Neural cell (in vitro differentiated cells): ENCODE data around the gene MIGA2. TPM values are rescaled to one million over a fixed set of nuclear protein-coding genes. Genes with fewer than 3 reads are reported as not detected.

Experiments used
- H2AFZ ChIP-seq: fragments of 200-600, 300-800 bp; sonication (generic), shearing (Covaris generic); 2 replicates; pipeline ENCODE4 v1.6.0; 2014; ENCODE audit warnings: low read depth, mild to moderate bottlenecking, antibody characterized with exemption, low read length, moderate library complexity
- H3F3A ChIP-seq: fragments of 200-600 bp; shearing (Covaris generic); 2 replicates; pipeline ENCODE4 v1.6.1; 2016; ENCODE audit warnings: mild to moderate bottlenecking, moderate library complexity, mixed read lengths, antibody characterized with exemption, low read length; ENCODE audit not compliant: insufficient read depth, poor library complexity, severe bottlenecking
- H3K27ac ChIP-seq: fragments of 200-600, 300-800 bp; sonication (generic), shearing (Covaris generic); 2 replicates; pipeline ENCODE4 v1.5.1; 2014; ENCODE audit warnings: mild to moderate bottlenecking, low read length, moderate library complexity
- H3K27me3 ChIP-seq: fragments of 300-800, 200-600 bp; sonication (generic), shearing (Covaris generic); 2 replicates; pipeline ENCODE4 v1.6.0; 2014; ENCODE audit warnings: mild to moderate bottlenecking, low read depth, low read length, moderate library complexity; ENCODE audit not compliant: insufficient read depth
- H3K36me3 ChIP-seq: fragments of 300-800, 200-600 bp; sonication (generic), shearing (Covaris generic); 2 replicates; pipeline ENCODE4 v1.5.1; 2014; ENCODE audit warnings: mild to moderate bottlenecking, antibody characterized with exemption, low read length, moderate library complexity; ENCODE audit not compliant: insufficient read depth
- H3K4me2 ChIP-seq: fragments of 300-800, 200-600 bp; sonication (generic), shearing (Covaris generic); 2 replicates; pipeline ENCODE4 v1.6.0; 2014; ENCODE audit warnings: mild to moderate bottlenecking, low read length
- H3K4me3 ChIP-seq: fragments of 300-800, 200-600 bp; sonication (generic), shearing (Covaris generic); 2 replicates; pipeline ENCODE4 v1.5.1; 2014; ENCODE audit warnings: mild to moderate bottlenecking, low read length, moderate library complexity
- H3K79me2 ChIP-seq: fragments of 200-600 bp; shearing (Covaris generic); replicated peaks from 2 replicates; pipeline ENCODE4 v1.6.0; 2014; ENCODE audit warnings: mild to moderate bottlenecking, low read length, moderate library complexity; ENCODE audit not compliant: insufficient read depth
- H3K9ac ChIP-seq: fragments of 300-800, 200-600 bp; sonication (generic), shearing (Covaris generic); 2 replicates; pipeline ENCODE4 v1.6.1; 2016; ENCODE audit warnings: mild to moderate bottlenecking, low read length, mixed read lengths
- H3K9me2 ChIP-seq: fragments of 200-600 bp; shearing (Covaris generic); 2 replicates; pipeline ENCODE4 v1.6.1; 2016; ENCODE audit warnings: mild to moderate bottlenecking, low read length, mixed read lengths; ENCODE audit not compliant: insufficient read depth
- H3K9me3 ChIP-seq: fragments of 200-600, 300-800 bp; sonication (generic), shearing (Covaris generic); 2 replicates; pipeline ENCODE4 v1.6.1; 2016; ENCODE audit warnings: mild to moderate bottlenecking, mixed run types, low read length, moderate library complexity, mixed read lengths
- H4K20me1 ChIP-seq: fragments of 200-600 bp; shearing (Covaris generic); 2 replicates; pipeline ENCODE4 v1.6.1; 2016; ENCODE audit warnings: mild to moderate bottlenecking, mixed run types; ENCODE audit not compliant: insufficient read depth
- CTCF ChIP-seq: fragments of 450-650 bp; IDR thresholded peaks from 2 replicates; pipeline ENCODE4 v1.5.1; 2014; ENCODE audit warnings: antibody characterized with exemption, mild to moderate bottlenecking, moderate library complexity; ENCODE audit not compliant: poor library complexity, severe bottlenecking
- EP300 ChIP-seq: fragments of 450-650 bp; conservative IDR thresholded peaks from 2 replicates; pipeline ENCODE4 v1.6.1; 2014; ENCODE audit warnings: antibody characterized with exemption, mild to moderate bottlenecking, moderate library complexity; ENCODE audit not compliant: poor library complexity, severe bottlenecking
- EZH2 ChIP-seq: fragments of 200-600, 300-800 bp; shearing (Covaris generic), sonication (generic); IDR thresholded peaks from 2 replicates; pipeline ENCODE4 v1.6.1; 2014; ENCODE audit warnings: antibody characterized with exemption, low read length, borderline replicate concordance, mild to moderate bottlenecking; ENCODE audit not compliant: insufficient read depth, poor library complexity, severe bottlenecking
- MXI1 ChIP-seq: fragments of 450-650 bp; conservative IDR thresholded peaks from 2 replicates; pipeline ENCODE4 v1.6.1; 2014; ENCODE audit warnings: antibody characterized with exemption, mild to moderate bottlenecking; ENCODE audit not compliant: poor library complexity, severe bottlenecking
- POLR2AphosphoS5 ChIP-seq: IDR thresholded peaks from 2 replicates; pipeline ENCODE4 v1.6.1; 2012
- RAD21 ChIP-seq: fragments of 450-650 bp; conservative IDR thresholded peaks from 2 replicates; pipeline ENCODE4 v1.6.1; 2014; ENCODE audit warnings: antibody characterized with exemption, mild to moderate bottlenecking, moderate library complexity
- REST ChIP-seq: IDR thresholded peaks from 2 replicates; pipeline ENCODE4 v1.6.1; 2012; ENCODE audit warnings: borderline replicate concordance
- SMC3 ChIP-seq: fragments of 450-650 bp; conservative IDR thresholded peaks from 2 replicates; pipeline ENCODE4 v1.6.1; 2014; ENCODE audit warnings: antibody characterized with exemption, mild to moderate bottlenecking, moderate library complexity; ENCODE audit not compliant: poor library complexity
- TAF1 ChIP-seq: IDR thresholded peaks from 2 replicates; pipeline ENCODE4 v1.6.1; 2012; ENCODE audit warnings: low read depth
- polyA plus RNA-seq: library from polyadenylated mRNA; depleted of rRNA; stranded (reverse); fragments of >200 nt; gene quantifications from 2 replicates; pipeline ENCODE4 v1.2.3, GENCODE V29; 2014

Gene MIGA2
- polyA plus RNA-seq, 1 donor from 2014 or later: 42.4 TPM

- Histone ChIP-seq H3K27ac (no peak overlapping the region), H3K9ac (no peak overlapping the region), H3K79me2 (no peaks in the 10 kb centered on the region), H2AFZ (no peak overlapping the region), H3F3A (no peaks in the 10 kb centered on the region), H3K36me3 (no peaks in the 10 kb centered on the region), H3K9me2 (no peaks in the 10 kb centered on the region), H3K9me3 (no peaks in the 10 kb centered on the region), H4K20me1 (no peaks in the 10 kb centered on the region), H3K4me2 (no peak overlapping the region), H3K4me3 (no peak overlapping the region), H3K27me3 (no peaks in the 10 kb centered on the region)
- no peak for TF ChIP-seq SMC3
- no peak for TF ChIP-seq RAD21
- TF ChIP-seq CTCF: no peak
- TF ChIP-seq TAF1: no peak
- no peak for TF ChIP-seq POLR2AphosphoS5
- no peak for TF ChIP-seq REST
- no peak for TF ChIP-seq MXI1
- TF ChIP-seq EP300: no peak
Observed at GRCh38 chr9:129058965-129059795, 22.8 kb downstream of the MIGA2 start.

GRCh38 chr9:129059796-129060785 is 23.7 kb downstream of the MIGA2 start:
- Histone ChIP-seq H2AFZ (no peak overlapping the region), H3K4me3 (no peak overlapping the region), H3F3A (no peaks in the 10 kb centered on the region), H3K4me2 (no peak overlapping the region), H3K9ac (no peak overlapping the region), H3K9me2 (no peaks in the 10 kb centered on the region), H4K20me1 (no peaks in the 10 kb centered on the region), H3K27ac (no peak overlapping the region), H3K27me3 (no peaks in the 10 kb centered on the region), H3K79me2 (no peaks in the 10 kb centered on the region), H3K36me3 (no peaks in the 10 kb centered on the region), H3K9me3 (no peaks in the 10 kb centered on the region)
- TF ChIP-seq SMC3 (no peak), REST (no peak), CTCF (no peak), EP300 (no peak), RAD21 (no peak), MXI1 (no peak), EZH2 (no peak), TAF1 (no peak), POLR2AphosphoS5 (no peak)
